Endothelial cell of umbilical vein (primary cell): ENCODE measurements around the gene BMPR2. TPM values are rescaled to one million over a fixed set of nuclear protein-coding genes. Genes with fewer than 3 reads are reported as not detected.

Source experiments
- BruUV-seq: library from RNA; stranded (reverse); fragments of 400-500 nt; replicated peaks from 2 replicates; lab custom pipeline; 2021; lab: Mats Ljungman, UMichigan
- CTCF ChIA-PET: fragments of 300-600, 350-600 bp; sonication (Branson Sonifier 250); formaldehyde crosslinking; loops from one replicate; lab custom pipeline; 2021; ENCODE audit warnings: antibody characterized with exemption, inconsistent platforms; lab: Charles Lee
- POLR2A ChIA-PET: fragments of 300-600, 350-600 bp; sonication (Branson Sonifier 250); formaldehyde crosslinking; loops from one replicate; lab custom pipeline; 2021; ENCODE audit warnings: antibody characterized with exemption, inconsistent platforms; lab: Charles Lee
- DNase-seq: peaks from one replicate; pipeline ENCODE4 v3.0.0-alpha.2; 2011; ENCODE audit warnings: low read depth, low spot score
- FAIRE-seq: peaks from 2 replicates; lab custom pipeline; 2011; peaks lifted over from hg19 to GRCh38; lab: Jason Lieb, UNC
- H2AFZ ChIP-seq: 2 replicates; pipeline ENCODE4 v1.6.0; 2012; ENCODE audit warnings: low read depth, low read length, control low read depth, inconsistent platforms
- H3K27ac ChIP-seq: 2 replicates; pipeline ENCODE4 v1.5.1; 2011; ENCODE audit warnings: low read depth, mild to moderate bottlenecking, control low read depth, low read length, moderate library complexity; ENCODE audit not compliant: insufficient read depth
- H3K27me3 ChIP-seq, 2 experiments: 2 replicates each; pipeline versions ENCODE4 v1.6.0 to v1.6.1; 2011; ENCODE audit warnings: low read length in 2 of 2, mixed read lengths in 1 of 2; ENCODE audit not compliant: control insufficient read depth in 2 of 2, insufficient read depth in 2 of 2
- H3K36me3 ChIP-seq, 2 experiments: 2 replicates in 1 of 2; 3 replicates in 1 of 2; pipeline ENCODE4 v1.5.1; 2011; ENCODE audit warnings: low read length in 2 of 2, mild to moderate bottlenecking in 1 of 2, moderate library complexity in 1 of 2; ENCODE audit not compliant: control insufficient read depth in 2 of 2, insufficient read depth in 2 of 2; ENCODE audit errors: extremely low read depth in 1 of 2
- H3K4me1 ChIP-seq: 3 replicates; pipeline ENCODE4 v1.5.1; 2011; ENCODE audit warnings: mild to moderate bottlenecking, low read length; ENCODE audit not compliant: control insufficient read depth, insufficient read depth; ENCODE audit errors: extremely low read depth
- H3K4me2 ChIP-seq: 2 replicates; pipeline ENCODE4 v1.6.1; 2011; ENCODE audit warnings: low read length, control low read depth, mixed read lengths; ENCODE audit not compliant: insufficient read depth
- H3K4me3 ChIP-seq, 3 experiments: fragments of 200-600 bp in 1 of 3; sonication (generic), shearing (Covaris generic) in 1 of 3; replicated peaks in 1 of 3; 2 replicates each; pipeline ENCODE4 v1.5.1; 2011 to 2016; ENCODE audit warnings: control low read depth in 3 of 3, low read length in 3 of 3, mild to moderate bottlenecking in 2 of 3, inconsistent platforms in 1 of 3, low read depth in 1 of 3, moderate library complexity in 1 of 3; ENCODE audit not compliant: insufficient read depth in 1 of 3
- H3K79me2 ChIP-seq: 2 replicates; pipeline ENCODE4 v1.6.0; 2012; ENCODE audit warnings: low read length, inconsistent platforms; ENCODE audit not compliant: control insufficient read depth, insufficient read depth
- H3K9ac ChIP-seq: replicated peaks from 2 replicates; pipeline ENCODE3; 2011; ENCODE audit warnings: low read length, control low read depth; ENCODE audit not compliant: insufficient read depth; ENCODE audit errors: extremely low read depth
- H3K9me1 ChIP-seq: replicated peaks from 3 replicates; pipeline ENCODE4 v1.6.0; 2011; ENCODE audit warnings: mild to moderate bottlenecking, low read length; ENCODE audit not compliant: control insufficient read depth, insufficient read depth; ENCODE audit errors: extremely low read depth
- H3K9me3 ChIP-seq: replicated peaks from 2 replicates; pipeline ENCODE4 v1.5.1; 2012; ENCODE audit warnings: low read length, inconsistent platforms; ENCODE audit not compliant: control insufficient read depth, insufficient read depth
- H4K20me1 ChIP-seq: replicated peaks from 2 replicates; pipeline ENCODE3; 2011; ENCODE audit warnings: mild to moderate bottlenecking, low read length; ENCODE audit not compliant: control insufficient read depth, insufficient read depth; ENCODE audit errors: extremely low read depth
- CTCF ChIP-seq, 2 donors: IDR thresholded peaks; 1 replicate in 1 of 2; 2 replicates in 1 of 2; pipeline ENCODE4 v1.5.1; 2011; ENCODE audit warnings: low read length in 2 of 2, mild to moderate bottlenecking in 2 of 2, moderate library complexity in 2 of 2, control low read depth in 1 of 2, inconsistent platforms in 1 of 2, low read depth in 1 of 2; ENCODE audit not compliant: insufficient read depth in 1 of 2; ENCODE audit errors: extremely low read depth in 1 of 2
- EZH2 ChIP-seq: IDR thresholded peaks from 2 replicates; pipeline ENCODE4 v1.6.1; 2012; ENCODE audit warnings: borderline replicate concordance, low read depth, mild to moderate bottlenecking, moderate library complexity, low read length, inconsistent platforms; ENCODE audit not compliant: severe bottlenecking
- FOS ChIP-seq: IDR thresholded peaks from 2 replicates; pipeline ENCODE4 v1.6.1; 2011; ENCODE audit warnings: mild to moderate bottlenecking, low read length, moderate library complexity, borderline replicate concordance; ENCODE audit not compliant: insufficient read depth
- GATA2 ChIP-seq: IDR thresholded peaks from 2 replicates; pipeline ENCODE4 v1.7.0; 2011; ENCODE audit warnings: low read depth, mild to moderate bottlenecking, moderate library complexity, mixed read lengths, low read length; ENCODE audit not compliant: insufficient read length, insufficient read depth
- JUN ChIP-seq: IDR thresholded peaks from 2 replicates; pipeline ENCODE4 v1.6.1; 2011; ENCODE audit warnings: borderline replicate concordance, low read depth; ENCODE audit not compliant: insufficient read length, insufficient read depth
- POLR2AphosphoS5 ChIP-seq: IDR thresholded peaks from 2 replicates; pipeline ENCODE4 v1.6.1; 2012; ENCODE audit warnings: low read depth, mild to moderate bottlenecking, control low read depth, low read length, moderate library complexity; ENCODE audit not compliant: insufficient read depth
- dilution Hi-C: fragments of 300-500 bp; cut with MboI; formaldehyde crosslinking; loops from one replicate; pipeline ENCODE4 v1.15.0; 2019; ENCODE audit warnings: low sequenced_read_pairs; ENCODE audit not compliant: extremely low pct_ligation_motif_present
- intact Hi-C: fragments of 100-400 bp; cut with micrococcal nuclease; formaldehyde crosslinking; loops from one replicate; pipeline ENCODE4 v1.10.0; 2022
- polyA plus RNA-seq, 4 experiments: library from polyadenylated mRNA; depleted of rRNA in 3 of 4; stranded (reverse) in 3 of 4; unstranded in 1 of 4; fragments of >200 nt; gene quantifications; 2 replicates each; pipeline versions ENCODE4 v1.2.1 to v1.2.3, GENCODE V29; 2011 to 2012; ENCODE audit warnings: missing spikeins in 1 of 4
- total RNA-seq: library from RNA; stranded (reverse); gene quantifications from 2 replicates; pipeline ENCODE4 v1.2.3, GENCODE V29; 2021

The BMPR2 gene
- total and polyA plus RNA-seq, 2 donors (not counting 3 experiments of a cell fraction or from before 2014, with no cell fraction given): 35.8 to 113 TPM

GRCh38 chr2:202494300-202495229 is 118.4 kb downstream of the BMPR2 start:
- DNase-seq (peak; percentile 93), FAIRE-seq (peak; percentile 92)
- no TSS peak for BruUV-seq
- Histone ChIP-seq H4K20me1 (no peaks in the 10 kb centered on the region), H3K36me3 (peaks cover 0 to 2% of the 10 kb centered on the region in 2 experiments), H3K9me1 (no peaks in the 10 kb centered on the region), H3K27ac (peak overlapping the region; percentile 50), H3K9ac (no peak overlapping the region), H3K4me1 (peaks cover 22% of the 10 kb centered on the region), H3K9me3 (no peaks in the 10 kb centered on the region), H3K4me3 (no peak overlapping the region), H3K27me3 (no peaks in the 10 kb centered on the region), H2AFZ (no peak overlapping the region), H3K79me2 (peaks cover 42% of the 10 kb centered on the region), H3K4me2 (peak overlapping the region; percentile 73)
- intact Hi-C loops (loop anchor here (2.0 kb wide), 1 partner anchor 216 kb away; no protein-coding TSS in a partner anchor), dilution Hi-C loops (no loop called here)
- ChIA-PET POLR2A (no interaction called here), CTCF (interaction anchor here (0.6 to 1.3 kb wide), 8 partner anchors 10 to 216 kb away, joined by 3 to 5 read pairs (median 3); no protein-coding TSS in a partner anchor)
- no peak for TF ChIP-seq EZH2
- TF ChIP-seq POLR2AphosphoS5: peak; percentile 17

- ChIA-PET POLR2A (no interaction called here), CTCF (interaction anchor here (1.0 kb wide), 1 partner anchor 216 kb away, joined by 3 read pairs; no protein-coding TSS in a partner anchor)
- Histone ChIP-seq H2AFZ (no peak overlapping the region), H3K79me2 (peaks cover 36% of the 10 kb centered on the region), H3K9me3 (no peaks in the 10 kb centered on the region), H3K4me2 (no peak overlapping the region), H3K4me1 (peaks cover 22% of the 10 kb centered on the region), H3K27me3 (no peaks in the 10 kb centered on the region), H3K36me3 (peaks cover 0 to 2% of the 10 kb centered on the region in 2 experiments), H3K4me3 (no peak overlapping the region), H3K9ac (no peak overlapping the region), H3K27ac (peak overlapping the region; percentile 50), H3K9me1 (no peaks in the 10 kb centered on the region), H4K20me1 (no peaks in the 10 kb centered on the region)
- dilution Hi-C loops: no loop called here
- no TSS peak for BruUV-seq
- FAIRE-seq (no peak), DNase-seq (no peak)
- intact Hi-C loops: loop anchor here (2.0 kb wide), 1 partner anchor 216 kb away; no protein-coding TSS in a partner anchor
- TF ChIP-seq JUN: no peak
- TF ChIP-seq FOS: no peak
- TF ChIP-seq GATA2: no peak
- no peak for TF ChIP-seq CTCF (IDR thresholded peaks at IDR 0.05; ENCODE audit: extremely low read depth in 1 of 2, insufficient read depth in 1 of 2, low read depth in 1 of 2, low read length in 2 of 2)
These were observed 119.1 kb downstream of the BMPR2 start for GRCh38 chr2:202495230-202495604.
